ENCODE data around the gene TMEM117.

The TMEM117 gene

DNA sequence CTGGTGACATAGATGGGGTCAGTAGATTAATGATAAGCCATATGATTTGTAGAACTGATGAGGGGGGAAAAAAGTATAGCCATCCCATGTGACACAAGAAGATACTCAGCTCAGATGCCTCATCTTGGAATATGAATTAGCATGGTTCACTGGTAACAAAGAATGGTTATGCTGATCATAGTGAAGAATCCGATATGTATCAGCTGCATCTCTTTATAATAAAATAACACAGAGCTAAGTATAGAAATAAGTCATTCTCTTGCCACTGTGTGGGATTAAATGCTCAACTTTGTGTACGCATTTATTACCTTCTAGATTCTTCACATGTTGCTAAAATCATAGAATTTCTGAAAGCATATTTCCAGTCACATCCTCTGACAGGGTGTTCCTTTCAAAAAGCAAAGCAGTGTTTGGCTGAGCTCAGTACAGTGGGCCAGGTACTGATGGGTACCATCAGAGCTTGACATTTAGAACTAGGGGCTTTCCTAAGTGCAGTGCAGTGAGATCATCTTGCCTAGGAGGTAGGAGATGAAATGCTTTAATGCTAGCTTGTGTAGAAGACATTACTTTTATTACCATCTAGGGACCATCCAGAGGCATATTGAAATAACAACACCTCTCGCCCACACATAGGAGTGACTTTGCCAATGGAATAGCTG is 256.2 kb downstream of the TMEM117 start:
- DNase-seq (ENCODE audit: low read depth in 3 of 3, low spot score in 1 of 3) = no peak

DNA sequence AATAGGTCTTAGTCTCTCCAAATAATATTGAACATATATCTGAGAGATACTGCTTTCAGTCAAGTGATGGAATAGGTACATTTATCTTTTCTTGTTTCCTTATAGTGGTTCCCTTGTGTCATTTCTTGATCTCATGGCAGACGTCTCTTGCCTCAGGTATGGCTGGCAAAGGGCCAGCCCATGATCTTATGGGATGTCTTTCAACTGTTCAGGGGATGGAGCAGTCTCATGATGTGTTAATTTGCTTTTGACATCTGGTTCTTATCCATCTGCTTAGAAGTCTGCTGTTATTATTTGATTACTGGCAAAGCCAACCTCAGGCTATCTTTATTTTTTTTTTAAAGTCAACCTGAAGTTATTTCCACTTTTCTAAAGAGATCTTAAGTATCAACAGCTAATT is 262.9 kb downstream of the TMEM117 start:
- DNase-seq (ENCODE audit: low read depth in 3 of 3, low spot score in 1 of 3) = no peak

GRCh38 chr12:44099486-44099885 is 263.6 kb downstream of the TMEM117 start:
- DNase-seq (ENCODE audit: low read depth in 3 of 3, low spot score in 1 of 3) = no peak

DNA sequence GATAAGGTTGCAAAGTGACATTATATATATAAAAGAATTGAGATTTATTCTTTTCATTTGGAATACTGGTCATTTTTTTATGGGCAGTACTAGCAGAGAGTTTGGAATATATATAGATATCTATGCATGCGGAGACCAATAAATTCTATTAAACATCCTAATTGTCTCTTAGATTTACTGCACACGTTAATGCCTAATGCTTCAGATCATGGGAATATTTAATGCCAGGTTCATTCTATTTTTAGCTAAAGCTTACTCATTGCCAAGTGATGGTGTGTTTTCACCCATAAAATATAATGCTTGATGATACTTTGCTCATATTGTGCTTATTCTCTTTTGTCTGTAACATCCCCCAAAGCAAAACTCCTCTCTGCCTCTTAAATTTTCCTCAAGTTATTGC is 264.4 kb downstream of the TMEM117 start:
- no peak for DNase-seq (ENCODE audit: low read depth in 3 of 3, low spot score in 1 of 3)

GRCh38 chr12:44101475-44101874 is 265.6 kb downstream of the TMEM117 start:
- no peak for DNase-seq (ENCODE audit: low read depth in 3 of 3, low spot score in 1 of 3)

DNA sequence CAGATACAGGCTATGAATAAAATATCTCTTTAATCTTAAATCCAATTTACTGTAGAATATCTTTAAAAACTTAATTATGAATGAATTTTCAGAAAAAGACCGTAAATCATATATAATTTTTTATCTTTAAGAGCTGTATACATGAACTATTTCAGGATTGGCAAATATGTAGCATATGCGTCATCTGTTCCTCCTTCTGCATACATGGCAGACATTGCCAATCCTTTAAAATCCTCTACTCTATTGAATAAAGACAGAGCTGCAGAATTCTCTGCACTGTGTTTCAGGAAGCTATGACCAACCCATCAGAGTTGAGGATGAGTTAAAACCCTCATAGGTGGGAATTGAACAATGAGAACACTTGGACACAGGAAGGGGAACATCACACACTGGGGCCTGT is 279.0 kb downstream of the TMEM117 start:
- no peak for DNase-seq (ENCODE audit: low read depth in 3 of 3, low spot score in 1 of 3)

- DNase-seq (ENCODE audit: low read depth in 3 of 3, low spot score in 1 of 3) = no peak
Measured at GRCh38 chr12:44117337-44117736, 281.5 kb downstream of the TMEM117 start.

DNA sequence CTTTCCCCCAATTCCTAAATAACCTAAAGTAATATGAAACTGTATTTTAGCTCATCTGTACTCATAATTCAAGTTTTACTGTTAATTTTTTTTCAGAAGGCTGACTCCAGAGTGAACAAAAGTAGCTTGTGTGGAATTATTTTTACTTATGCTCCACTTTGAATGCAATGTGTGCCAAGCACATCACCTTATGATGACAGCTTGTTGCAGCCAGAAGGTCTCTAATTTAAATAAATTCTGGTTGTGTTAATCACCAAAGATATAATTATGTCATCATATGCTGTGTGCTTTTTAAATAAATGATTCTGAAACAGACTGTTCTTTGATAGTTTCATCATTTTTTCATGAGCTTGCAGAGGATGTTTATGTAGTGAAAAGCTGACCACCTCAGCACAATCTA is 283.1 kb downstream of the TMEM117 start:
- no peak for DNase-seq (ENCODE audit: low read depth in 3 of 3, low spot score in 1 of 3)

DNA sequence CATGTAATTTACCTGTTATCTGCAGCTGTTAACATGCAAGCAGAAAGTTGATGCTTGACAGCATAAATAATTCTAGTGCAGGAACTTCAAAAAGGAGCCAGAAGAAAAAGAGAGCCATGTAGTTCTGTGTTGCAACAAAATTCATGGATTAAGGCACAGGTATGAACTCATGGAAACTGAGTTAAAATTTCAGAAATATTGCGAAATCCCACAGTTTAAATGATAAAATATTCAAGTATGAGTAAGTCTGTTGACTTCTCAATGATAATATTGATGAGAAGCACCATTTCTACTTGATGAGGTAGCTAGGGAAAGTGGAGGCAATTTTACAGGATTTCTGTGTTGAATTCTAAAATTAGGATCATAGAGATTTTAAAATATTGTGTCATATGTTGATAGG is 290.9 kb downstream of the TMEM117 start:
- DNase-seq (ENCODE audit: low read depth in 3 of 3, low spot score in 1 of 3) = no peak

DNA sequence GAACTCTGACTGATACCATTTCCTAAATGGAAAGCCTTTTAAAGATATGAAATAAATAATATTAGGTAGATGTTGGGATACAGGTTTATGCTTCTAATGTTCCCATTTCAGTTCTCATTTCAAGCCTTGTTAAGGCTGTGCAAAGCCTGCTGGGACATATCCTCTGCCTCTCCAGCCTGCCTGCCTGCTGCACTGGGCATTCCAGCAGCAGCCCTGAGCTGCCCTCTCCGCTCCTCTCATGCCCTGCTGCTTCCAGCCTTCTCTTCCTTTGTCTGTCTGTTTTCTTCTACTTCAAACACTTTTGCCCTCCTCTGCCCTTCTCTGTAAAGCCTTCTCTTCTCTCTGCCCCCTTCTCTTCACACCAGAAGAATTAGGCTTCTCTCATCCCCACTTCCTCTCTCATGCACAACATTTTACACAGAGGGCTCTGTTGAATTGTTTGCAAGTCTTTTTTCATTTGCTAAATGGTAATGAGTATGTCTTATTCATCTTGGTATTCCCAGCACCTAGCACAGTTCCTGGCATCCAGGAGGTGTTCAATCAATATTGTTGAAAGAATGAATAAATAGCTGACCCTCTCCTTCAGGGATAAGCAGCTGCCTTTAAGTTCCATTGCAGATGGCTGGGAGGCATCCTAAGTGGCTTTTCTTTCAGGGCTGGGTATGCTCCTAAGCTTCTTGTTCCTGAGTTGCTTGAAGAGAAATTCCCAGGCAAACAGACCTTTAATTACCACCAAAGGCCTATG is 292.3 kb downstream of the TMEM117 start:
- DNase-seq (ENCODE audit: low read depth in 3 of 3, low spot score in 1 of 3) = no peak

GRCh38 chr12:44143175-44143574 is 307.3 kb downstream of the TMEM117 start:
- no peak for DNase-seq (ENCODE audit: low read depth in 3 of 3, low spot score in 1 of 3)

DNA sequence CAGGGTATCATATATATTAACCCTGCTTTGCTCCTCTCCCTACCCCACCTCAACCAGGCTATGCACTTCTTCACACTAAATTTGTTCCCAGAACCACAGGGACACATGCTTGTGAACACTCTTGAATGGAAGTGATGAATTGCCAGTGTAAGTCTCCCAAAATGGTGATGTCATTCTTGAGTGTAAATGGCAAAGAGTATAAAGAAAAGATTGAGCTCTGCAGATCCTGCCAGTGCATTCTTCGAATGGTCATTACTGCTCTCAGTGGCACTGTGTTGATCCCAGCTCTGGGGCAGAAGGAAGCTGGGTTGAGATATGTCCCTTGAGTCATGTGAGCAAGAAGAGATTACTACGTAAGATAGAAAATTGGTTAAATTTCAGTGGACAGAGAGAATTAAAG is 313.1 kb downstream of the TMEM117 start:
- DNase-seq (ENCODE audit: low read depth in 3 of 3, low spot score in 1 of 3) = no peak

DNA sequence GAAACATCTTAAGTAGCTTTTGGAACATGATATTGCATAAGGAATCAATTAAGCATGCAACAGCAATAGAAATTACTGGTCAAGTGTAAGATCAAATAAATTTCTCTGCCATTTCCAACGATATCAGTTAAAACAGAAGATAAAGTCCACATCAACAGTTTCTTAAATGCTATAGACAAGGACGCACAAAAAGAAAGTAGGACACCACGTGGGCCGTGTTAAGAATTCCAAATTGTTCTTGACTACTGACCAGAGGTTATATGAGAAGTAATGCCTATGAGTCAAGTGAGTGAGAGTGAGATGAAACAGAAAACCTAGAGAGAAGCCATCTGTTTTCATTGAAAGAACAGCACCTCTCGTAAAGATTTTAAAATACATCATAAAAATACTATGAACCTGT is 318.2 kb downstream of the TMEM117 start:
- no peak for DNase-seq (ENCODE audit: low read depth in 3 of 3, low spot score in 1 of 3)

GRCh38 chr12:44155358-44155757 is 319.5 kb downstream of the TMEM117 start:
- no peak for DNase-seq (ENCODE audit: low read depth in 3 of 3, low spot score in 1 of 3)

DNA sequence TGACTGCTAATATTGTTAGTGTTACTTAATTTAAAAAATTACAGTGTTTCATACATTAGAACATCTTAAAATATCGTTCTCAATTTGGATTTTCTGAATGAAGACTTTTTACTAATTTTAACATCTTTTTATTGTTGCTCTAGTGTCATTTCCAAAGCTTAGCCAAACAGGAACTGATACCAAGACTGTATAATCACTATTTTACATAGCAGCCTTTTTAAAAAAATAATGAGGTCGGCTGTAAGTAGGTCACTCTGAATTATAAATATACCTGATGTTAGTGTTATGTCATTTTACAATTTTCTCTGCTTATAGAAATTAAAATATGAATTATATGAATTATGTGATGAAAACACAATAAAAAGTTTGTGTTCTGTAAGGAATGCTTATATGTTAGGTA is 321.5 kb downstream of the TMEM117 start:
- no peak for DNase-seq (ENCODE audit: low read depth in 3 of 3, low spot score in 1 of 3)

GRCh38 chr12:44158746-44159145 is 322.9 kb downstream of the TMEM117 start:
- DNase-seq (ENCODE audit: low read depth in 3 of 3, low spot score in 1 of 3) = no peak

DNA sequence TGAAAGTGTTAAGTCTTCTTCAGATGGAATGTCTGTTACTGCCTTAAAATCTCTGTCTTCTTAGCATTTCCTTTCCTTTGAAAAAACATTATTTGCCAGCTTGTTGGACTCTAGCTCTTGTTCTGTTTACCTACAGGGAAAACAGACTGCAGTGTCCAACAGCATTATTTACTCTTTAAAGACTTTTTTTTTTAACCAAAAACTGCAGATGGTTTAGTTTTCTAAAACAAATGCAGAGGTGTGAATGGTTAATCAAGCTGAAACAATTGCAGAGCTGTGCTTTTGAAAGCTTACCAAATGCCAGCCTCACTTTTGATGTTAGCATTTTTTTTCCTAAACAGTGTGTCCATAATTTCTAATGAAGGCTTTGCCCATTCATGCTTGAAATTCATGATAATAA is 323.3 kb downstream of the TMEM117 start:
- no peak for DNase-seq (ENCODE audit: low read depth in 3 of 3, low spot score in 1 of 3)

- no peak for DNase-seq (ENCODE audit: low read depth in 3 of 3, low spot score in 1 of 3)
Measured at GRCh38 chr12:44159862-44160261, 324.0 kb downstream of the TMEM117 start.

GRCh38 chr12:44162961-44163360 is 327.1 kb downstream of the TMEM117 start:
- no peak for DNase-seq (ENCODE audit: low read depth in 3 of 3, low spot score in 1 of 3)

DNA sequence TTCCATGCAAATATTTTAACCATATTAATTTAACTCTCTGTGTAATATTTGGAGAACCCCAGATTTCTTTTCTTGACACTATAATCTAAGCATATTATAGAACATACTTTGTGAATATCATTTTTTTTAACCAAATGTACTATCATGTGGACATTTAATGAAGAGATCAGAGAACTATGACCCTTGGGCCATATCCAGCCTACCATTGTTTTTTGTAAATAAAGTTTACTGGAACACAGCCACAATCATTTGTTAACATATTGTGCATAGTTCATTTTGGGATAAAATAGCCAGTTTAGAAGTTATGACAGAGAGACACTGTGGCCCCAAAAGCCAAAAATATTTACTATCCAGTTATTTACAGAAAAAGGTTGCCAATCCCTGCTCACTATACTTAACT is 338.2 kb downstream of the TMEM117 start:
- no peak for DNase-seq (ENCODE audit: low read depth in 3 of 3, low spot score in 1 of 3)

GRCh38 chr12:44184499-44185206 is 348.8 kb downstream of the TMEM117 start:
- DNase-seq (ENCODE audit: low read depth in 3 of 3, low spot score in 1 of 3) = no peak

DNA sequence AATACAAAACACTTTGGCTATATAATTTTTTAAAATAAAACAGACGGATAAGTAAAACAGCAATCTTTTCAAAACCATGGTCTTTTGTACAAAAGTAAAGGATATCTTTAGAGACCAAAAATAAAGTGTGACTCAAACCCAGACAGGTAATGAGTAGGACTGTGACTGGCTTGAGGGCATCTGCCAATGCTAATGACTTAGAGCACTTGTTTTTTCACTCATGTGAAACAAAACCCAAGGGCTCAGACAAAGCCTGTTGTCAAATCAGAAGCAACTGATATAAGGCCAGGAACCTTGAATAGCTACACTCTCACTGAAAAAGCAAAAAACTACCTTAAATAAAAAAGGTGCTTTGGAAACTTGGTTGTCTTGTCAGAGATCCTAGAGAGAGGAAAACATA is 357.4 kb downstream of the TMEM117 start:
- DNase-seq (ENCODE audit: low read depth in 3 of 3, low spot score in 1 of 3) = no peak

Measured in stimulated activated CD4-positive, alpha-beta T cell treated with anti-CD3 and anti-CD28 coated beads, TNF-alpha, amount 100 ng/mL, for 1 hour (primary cell).